IMR-90 (cell line): ENCODE data around the gene GALNT14. TPM values are rescaled to one million over a fixed set of nuclear protein-coding genes. Genes with fewer than 3 reads are reported as not detected.

Experiments
- ATAC-seq: fragments of 200-7000 bp; cut with Tn5 transposase; 2 replicates; pipeline ENCODE4 v1.9.1; 2020; ENCODE audit warnings: low read depth, mild to moderate bottlenecking, moderate library complexity
- BruUV-seq: library from RNA; stranded (reverse); fragments of 400-500 nt; replicated peaks from 2 replicates; lab custom pipeline; 2021; lab: Mats Ljungman, UMichigan
- CTCF ChIA-PET: fragments of 300-600 bp; formaldehyde crosslinking; extraction: SDS; loops from one replicate; lab custom pipeline; 2021; ENCODE audit warnings: antibody characterized with exemption; lab: Yijun Ruan, JAX
- POLR2A ChIA-PET: fragments of 300-600 bp; sonication (Branson Sonifier 250); formaldehyde crosslinking; loops from one replicate; lab custom pipeline; 2022; ENCODE audit warnings: antibody characterized with exemption; ENCODE audit not compliant: unreplicated experiment; lab: Charles Lee
- DNase-seq: peaks from one replicate; pipeline ENCODE4 v3.0.0; 2013
- H2AFZ ChIP-seq: replicated peaks from 2 replicates; pipeline ENCODE3; 2013; ENCODE audit warnings: low read length, mild to moderate bottlenecking; ENCODE audit not compliant: poor library complexity
- H2AK5ac ChIP-seq: 2 replicates; pipeline ENCODE4 v1.6.1; 2013; ENCODE audit warnings: low read depth, low read length, inconsistent platforms
- H2AK9ac ChIP-seq: replicated peaks from 2 replicates; pipeline ENCODE3; 2013; ENCODE audit warnings: mild to moderate bottlenecking, low read depth, low read length, moderate library complexity; ENCODE audit not compliant: poor library complexity
- H2BK120ac ChIP-seq: 2 replicates; pipeline ENCODE4 v1.6.1; 2013; ENCODE audit warnings: low read depth, low read length, inconsistent platforms
- H2BK15ac ChIP-seq: 3 replicates; pipeline ENCODE4 v1.6.1; 2013; ENCODE audit warnings: low read depth, low read length, inconsistent platforms
- H2BK20ac ChIP-seq: 2 replicates; pipeline ENCODE4 v1.6.1; 2013; ENCODE audit warnings: low read depth, mild to moderate bottlenecking, inconsistent platforms, low read length, moderate library complexity
- H2BK5ac ChIP-seq: 2 replicates; pipeline ENCODE4 v1.6.1; 2013; ENCODE audit warnings: mild to moderate bottlenecking, low read depth, low read length, inconsistent platforms; ENCODE audit not compliant: poor library complexity, severe bottlenecking
- H3K14ac ChIP-seq: replicated peaks from 2 replicates; pipeline ENCODE4 v1.6.1; 2013; ENCODE audit warnings: low read depth, low read length, inconsistent platforms
- H3K18ac ChIP-seq: 2 replicates; pipeline ENCODE4 v1.6.1; 2013; ENCODE audit warnings: low read depth, low read length, control low read depth
- H3K23ac ChIP-seq: 2 replicates; pipeline ENCODE4 v1.6.1; 2013; ENCODE audit warnings: low read depth, low read length, inconsistent platforms
- H3K27ac ChIP-seq: 2 replicates; pipeline ENCODE4 v1.5.1; 2013; ENCODE audit warnings: mild to moderate bottlenecking, control low read depth, low read length; ENCODE audit not compliant: insufficient read depth
- H3K27me3 ChIP-seq: 2 replicates; pipeline ENCODE4 v1.6.1; 2013; ENCODE audit warnings: low read length; ENCODE audit not compliant: control insufficient read depth, insufficient read depth
- H3K36me3 ChIP-seq: 2 replicates; pipeline ENCODE4 v1.6.1; 2013; ENCODE audit warnings: low read length, mixed read lengths; ENCODE audit not compliant: control insufficient read depth, insufficient read depth
- H3K4ac ChIP-seq: 2 replicates; pipeline ENCODE4 v1.6.1; 2013; ENCODE audit warnings: low read depth, low read length, inconsistent platforms
- H3K4me1 ChIP-seq: 2 replicates; pipeline ENCODE4 v1.6.1; 2013; ENCODE audit warnings: low read length, mixed read lengths; ENCODE audit not compliant: control insufficient read depth, insufficient read depth
- H3K4me2 ChIP-seq: 2 replicates; pipeline ENCODE4 v1.6.1; 2013; ENCODE audit warnings: low read depth, mild to moderate bottlenecking, control low read depth, low read length, moderate library complexity
- H3K4me3 ChIP-seq: 2 replicates; pipeline ENCODE4 v1.5.1; 2013; ENCODE audit warnings: low read depth, mild to moderate bottlenecking, control low read depth, low read length, moderate library complexity; ENCODE audit not compliant: insufficient read depth
- H3K56ac ChIP-seq: 2 replicates; pipeline ENCODE4 v1.6.1; 2013; ENCODE audit warnings: low read length, inconsistent platforms; ENCODE audit not compliant: insufficient read depth; ENCODE audit errors: extremely low read depth
- H3K79me1 ChIP-seq, 2 experiments: 2 replicates each; pipeline ENCODE4 v1.6.1; 2013; ENCODE audit warnings: low read length in 2 of 2, inconsistent platforms in 1 of 2, low read depth in 1 of 2
- H3K9ac ChIP-seq: 2 replicates; pipeline ENCODE4 v1.6.1; 2013; ENCODE audit warnings: low read depth, low read length, control low read depth
- H3K9me1 ChIP-seq: 2 replicates; pipeline ENCODE4 v1.6.1; 2013; ENCODE audit warnings: low read length, inconsistent platforms; ENCODE audit not compliant: insufficient read depth
- H3K9me3 ChIP-seq: 2 replicates; pipeline ENCODE4 v1.6.1; 2013; ENCODE audit warnings: low read length; ENCODE audit not compliant: control insufficient read depth, insufficient read depth
- H4K20me1 ChIP-seq: 2 replicates; pipeline ENCODE4 v1.6.1; 2013; ENCODE audit warnings: low read length, inconsistent platforms; ENCODE audit not compliant: insufficient read depth
- H4K5ac ChIP-seq: 2 replicates; pipeline ENCODE4 v1.6.1; 2013; ENCODE audit warnings: mild to moderate bottlenecking, low read depth, low read length, control low read depth
- H4K8ac ChIP-seq, 2 experiments: 2 replicates each; pipeline ENCODE4 v1.6.1; 2013; ENCODE audit warnings: low read depth in 2 of 2, low read length in 2 of 2, control low read depth in 1 of 2, inconsistent platforms in 1 of 2
- H4K91ac ChIP-seq: 2 replicates; pipeline ENCODE4 v1.6.1; 2013; ENCODE audit warnings: low read depth, low read length, inconsistent platforms; ENCODE audit not compliant: insufficient read depth
- BHLHE40 ChIP-seq: fragments of 150-350 bp; IDR thresholded peaks from 2 replicates; pipeline ENCODE4 v1.6.1; 2016; ENCODE audit warnings: mild to moderate bottlenecking, low read depth, low read length
- CEBPB ChIP-seq: IDR thresholded peaks from 2 replicates; pipeline ENCODE4 v1.6.1; 2012; ENCODE audit warnings: low read depth, low read length, improper control_type of control experiment
- CHD1 ChIP-seq: IDR thresholded peaks from 2 replicates; pipeline ENCODE4 v1.6.1; 2012; ENCODE audit warnings: low read depth, low read length, improper control_type of control experiment
- CTCF ChIP-seq: conservative IDR thresholded peaks from 2 replicates; pipeline ENCODE4 v1.5.1; 2012; ENCODE audit warnings: mild to moderate bottlenecking, low read depth, low read length, improper control_type of control experiment
- ELK1 ChIP-seq: fragments of 150-350 bp; IDR thresholded peaks from 2 replicates; pipeline ENCODE4 v1.6.1; 2016; ENCODE audit warnings: low read depth, mild to moderate bottlenecking, low read length, moderate library complexity, borderline replicate concordance
- FOS ChIP-seq: fragments of 150-350 bp; IDR thresholded peaks from 2 replicates; pipeline ENCODE4 v1.6.1; 2016; ENCODE audit warnings: low read depth, low read length
- MAFK ChIP-seq: IDR thresholded peaks from 2 replicates; pipeline ENCODE4 v1.6.1; 2012; ENCODE audit warnings: low read depth, low read length, improper control_type of control experiment
- MAZ ChIP-seq: IDR thresholded peaks from 2 replicates; pipeline ENCODE4 v1.6.1; 2012; ENCODE audit warnings: low read depth, mild to moderate bottlenecking, low read length, improper control_type of control experiment, moderate library complexity, borderline replicate concordance
- MXI1 ChIP-seq: IDR thresholded peaks from 2 replicates; pipeline ENCODE4 v1.6.1; 2012; ENCODE audit warnings: low read depth, mild to moderate bottlenecking, low read length, moderate library complexity, borderline replicate concordance
- NFE2L2 ChIP-seq: fragments of 150-350 bp; IDR thresholded peaks from 2 replicates; pipeline ENCODE4 v1.6.1; 2016; ENCODE audit warnings: low read depth, mild to moderate bottlenecking, low read length
- POLR2A ChIP-seq: IDR thresholded peaks from 2 replicates; pipeline ENCODE4 v1.6.1; 2012; ENCODE audit warnings: mild to moderate bottlenecking, low read depth, low read length
- RAD21 ChIP-seq: IDR thresholded peaks from 2 replicates; pipeline ENCODE4 v1.6.1; 2012; ENCODE audit warnings: low read length, improper control_type of control experiment
- RCOR1 ChIP-seq: IDR thresholded peaks from 2 replicates; pipeline ENCODE4 v1.6.1; 2012; ENCODE audit warnings: mild to moderate bottlenecking, low read length, improper control_type of control experiment; ENCODE audit not compliant: insufficient replicate concordance
- RFX5 ChIP-seq: IDR thresholded peaks from 2 replicates; pipeline ENCODE4 v1.8.0; 2012; ENCODE audit warnings: low read depth, mild to moderate bottlenecking, low read length, moderate library complexity
- SMC3 ChIP-seq: fragments of 150-350 bp; IDR thresholded peaks from 2 replicates; pipeline ENCODE4 v1.6.1; 2016; ENCODE audit warnings: low read depth, mild to moderate bottlenecking, antibody characterized with exemption, low read length, moderate library complexity
- USF2 ChIP-seq: fragments of 150-350 bp; IDR thresholded peaks from 2 replicates; pipeline ENCODE4 v1.6.1; 2017; ENCODE audit warnings: mild to moderate bottlenecking, antibody characterized with exemption, low read length, low read depth
- WGBS, 2 experiments: methylation state at CpG; one replicate each; pipeline versions ENCODE4 v1.1.5 to v1.1.7; 2013; ENCODE audit warnings: missing lambda C conversion rate in 2 of 2; ENCODE audit not compliant: insufficient read length in 1 of 2; ENCODE audit errors: extremely low coverage in 2 of 2; 5-methylcytosine and 5-hydroxymethylcytosine counted together
- dilution Hi-C: fragments of 300-500 bp; cut with HindIII; formaldehyde crosslinking; loops from one replicate; pipeline ENCODE4 v1.14.3; 2018; ENCODE audit warnings: low sequenced_read_pairs; ENCODE audit not compliant: unreplicated experiment
- in situ Hi-C: fragments of 300-500 bp; cut with MboI; formaldehyde crosslinking; loops from 3 replicates; pipeline ENCODE4 v1.14.3; 2019; ENCODE audit warnings: low sequenced_read_pairs, inconsistent platforms, mixed read lengths
- intact Hi-C: fragments of 100-400 bp; cut with micrococcal nuclease; formaldehyde crosslinking; loops from 2 replicates; pipeline ENCODE4 v1.10.0; 2022
- polyA plus RNA-seq, 3 experiments: library from polyadenylated mRNA; depleted of rRNA; stranded (reverse); fragments of >200 nt; gene quantifications; 2 replicates each; pipeline ENCODE4 v1.2.3, GENCODE V29; 2012; ENCODE audit warnings: low replicate concordance in 1 of 3
- total RNA-seq: library from RNA; depleted of rRNA; stranded (reverse); fragments of >200 nt; gene quantifications from 2 replicates; pipeline ENCODE4 v1.2.3, GENCODE V29; 2012

GALNT14 gene
- total and polyA plus RNA-seq, 2 of the 4 experiments (the other 2 are of a cell fraction): 0.15 to 0.18 TPM

- no peak overlapping the region for H2AFZ ChIP-seq
These were observed 148.5 kb downstream of the GALNT14 start for GRCh38 chr2:30989746-30990145.

More at GRCh38 chr2:30989746-30990145, 148.5 kb downstream of the GALNT14 start:
- H3K23ac ChIP-seq: no peak overlapping the region
- no peak overlapping the region for H3K4me3 ChIP-seq
- no peak overlapping the region for H2BK15ac ChIP-seq
- H2BK20ac ChIP-seq: no peak overlapping the region
- no peak overlapping the region for H3K27ac ChIP-seq
- no peak overlapping the region for H3K4me2 ChIP-seq
- H3K9me3 ChIP-seq: no peaks in the 10 kb centered on the region
- no peaks in the 10 kb centered on the region for H3K9me1 ChIP-seq
- no peaks in the 10 kb centered on the region for H3K4me1 ChIP-seq
- no peak overlapping the region for H3K14ac ChIP-seq
- BruUV-seq: no TSS peak
- no peak overlapping the region for H2BK5ac ChIP-seq
- no peak overlapping the region for H4K91ac ChIP-seq
- ChIA-PET CTCF (no interaction called here), POLR2A (interaction anchor here (0.6 kb wide), 1 partner anchor 533 kb away, joined by 3 read pairs; no protein-coding TSS in a partner anchor)
- no peak overlapping the region for H3K56ac ChIP-seq
- no peak for TF ChIP-seq MAFK
- TF ChIP-seq ELK1: no peak
- TF ChIP-seq FOS: no peak
- TF ChIP-seq RCOR1: no peak
- no peak for TF ChIP-seq CTCF
- no peak for TF ChIP-seq SMC3
- TF ChIP-seq POLR2A: no peak
- no peak for TF ChIP-seq MXI1
- no peak for TF ChIP-seq USF2
- TF ChIP-seq RAD21: no peak
- no peak for TF ChIP-seq BHLHE40
- no peak for TF ChIP-seq CEBPB
- no peak for TF ChIP-seq RFX5
- TF ChIP-seq CHD1: no peak
- TF ChIP-seq NFE2L2: no peak
- TF ChIP-seq MAZ: no peak
- ATAC-seq (no peak), DNase-seq (no peak)
- H4K8ac ChIP-seq: no peak overlapping the region
- no peaks in the 10 kb centered on the region for H3K36me3 ChIP-seq
- intact Hi-C loops (no loop called here), in situ Hi-C loops (no loop called here), dilution Hi-C loops (no loop called here)
- no peaks in the 10 kb centered on the region for H4K20me1 ChIP-seq
- no peaks in the 10 kb centered on the region for H3K79me1 ChIP-seq
- H3K4ac ChIP-seq: no peak overlapping the region
- WGBS, 2 experiments: no CpG with 5 or more reads among the region's 1 CpG
- no peak overlapping the region for H4K5ac ChIP-seq
- no peak overlapping the region for H3K9ac ChIP-seq
- H2BK120ac ChIP-seq: no peak overlapping the region
- no peaks in the 10 kb centered on the region; the same call in 1 of the 2 replicates for H3K27me3 ChIP-seq
- H2AK9ac ChIP-seq: no peak overlapping the region
- no peak overlapping the region for H2AK5ac ChIP-seq
- H3K18ac ChIP-seq: no peak overlapping the region
